DOHH2 (cell line): ENCODE data around the gene ONECUT3.

Source experiments
- H3F3A ChIP-seq: fragments of 200-600 bp; sonication (generic), shearing (Covaris generic); 2 replicates; pipeline ENCODE4 v1.6.0; 2016; ENCODE audit warnings: antibody characterized with exemption, mild to moderate bottlenecking; ENCODE audit not compliant: control insufficient read depth, insufficient read depth
- H3K27ac ChIP-seq: fragments of 200-600 bp; sonication (generic); 2 replicates; pipeline ENCODE4 v1.5.1; 2014; ENCODE audit warnings: low read depth, mild to moderate bottlenecking, low read length, moderate library complexity
- H3K27me3 ChIP-seq: fragments of 200-600 bp; sonication (generic); 2 replicates; pipeline ENCODE4 v1.6.1; 2014; ENCODE audit warnings: mild to moderate bottlenecking, low read length, mixed read lengths; ENCODE audit not compliant: control insufficient read depth
- H3K36me3 ChIP-seq: fragments of 200-600 bp; sonication (generic); 2 replicates; pipeline ENCODE4 v1.6.1; 2014; ENCODE audit warnings: mild to moderate bottlenecking, low read length, moderate library complexity, mixed read lengths; ENCODE audit not compliant: control insufficient read depth
- H3K4me1 ChIP-seq: fragments of 200-600 bp; sonication (generic); 2 replicates; pipeline ENCODE4 v1.6.1; 2014; ENCODE audit warnings: mild to moderate bottlenecking, low read length, mixed read lengths; ENCODE audit not compliant: control insufficient read depth
- H3K4me2 ChIP-seq: fragments of 200-600 bp; sonication (generic); 2 replicates; pipeline ENCODE4 v1.6.0; 2014; ENCODE audit warnings: mild to moderate bottlenecking, low read length, moderate library complexity
- H3K4me3 ChIP-seq: fragments of 200-600 bp; sonication (generic); 2 replicates; pipeline ENCODE4 v1.5.1; 2014; ENCODE audit warnings: mild to moderate bottlenecking, low read length, mixed read lengths
- H3K79me2 ChIP-seq: fragments of 200-600 bp; sonication (generic); 2 replicates; pipeline ENCODE4 v1.6.1; 2014; ENCODE audit warnings: mild to moderate bottlenecking, low read length, mixed read lengths; ENCODE audit not compliant: control insufficient read depth
- H3K9me2 ChIP-seq: fragments of 200-600 bp; sonication (generic); replicated peaks from 2 replicates; pipeline ENCODE4 v1.6.1; 2014; ENCODE audit warnings: mild to moderate bottlenecking, low read length, mixed read lengths; ENCODE audit not compliant: control insufficient read depth
- H3K9me3 ChIP-seq: fragments of 200-600 bp; sonication (generic); 2 replicates; pipeline ENCODE4 v1.6.1; 2014; ENCODE audit warnings: antibody characterized with exemption, low read length, mixed read lengths; ENCODE audit not compliant: control insufficient read depth, insufficient read depth
- H4K20me1 ChIP-seq: fragments of 200-600 bp; sonication (generic); 2 replicates; pipeline ENCODE4 v1.6.0; 2014; ENCODE audit warnings: low read depth, mild to moderate bottlenecking, antibody characterized with exemption, low read length, moderate library complexity; ENCODE audit not compliant: control insufficient read depth, insufficient read depth
- CTCF ChIP-seq: fragments of 200-600 bp; sonication (generic); IDR thresholded peaks from one replicate; pipeline ENCODE4 v1.5.1; 2014; ENCODE audit warnings: antibody characterized with exemption, mild to moderate bottlenecking, low read depth, low read length; ENCODE audit not compliant: poor library complexity, severe bottlenecking
- EZH2phosphoT487 ChIP-seq: fragments of 200-600 bp; sonication (generic); IDR thresholded peaks from 2 replicates; pipeline ENCODE4 v1.6.1; 2017; ENCODE audit warnings: borderline replicate concordance, mild to moderate bottlenecking, antibody characterized with exemption, low read length, moderate library complexity, mixed read lengths

The ONECUT3 gene

GRCh38 chr19:1747285-1748114, 5.8 kb upstream of the ONECUT3 start:
- H4K20me1 ChIP-seq = 0 out of 2 replicates have a peak, but pooled peaks cover 3% of the 10 kb centered on the region
- H3F3A ChIP-seq = no peaks in the 10 kb centered on the region
- H3K4me3 ChIP-seq = peak overlapping the region; percentile 42
- peaks cover 30% of the 10 kb centered on the region for H3K4me1 ChIP-seq
- H3K4me2 ChIP-seq = peak overlapping the region; percentile 62
- H3K36me3 ChIP-seq = no peaks in the 10 kb centered on the region
- peaks cover 67% of the 10 kb centered on the region for H3K27me3 ChIP-seq
- H3K9me2 ChIP-seq = no peaks in the 10 kb centered on the region
- H3K27ac ChIP-seq = no peak overlapping the region
- TF ChIP-seq CTCF (no peak), EZH2phosphoT487 (no peak)
- H3K9me3 ChIP-seq = no peaks in the 10 kb centered on the region
- H3K79me2 ChIP-seq = no peaks in the 10 kb centered on the region

- H3K9me2 ChIP-seq = no peaks in the 10 kb centered on the region
- TF ChIP-seq EZH2phosphoT487 (0 out of 2 replicates have a peak, but pooled peaks have one; percentile 29), CTCF (no peak)
- peaks cover 74% of the 10 kb centered on the region for H3K27me3 ChIP-seq
- H3K4me3 ChIP-seq = peak overlapping the region; percentile 42
- no peaks in the 10 kb centered on the region for H3K9me3 ChIP-seq
- H3K36me3 ChIP-seq = no peaks in the 10 kb centered on the region
- H3F3A ChIP-seq = no peaks in the 10 kb centered on the region
- H3K4me1 ChIP-seq = peaks cover 30% of the 10 kb centered on the region
- no peak overlapping the region for H3K27ac ChIP-seq
- no peaks in the 10 kb centered on the region for H3K79me2 ChIP-seq
- peak overlapping the region; percentile 62 for H3K4me2 ChIP-seq
- H4K20me1 ChIP-seq = 0 out of 2 replicates have a peak, but pooled peaks cover 3% of the 10 kb centered on the region
Measured at GRCh38 chr19:1748115-1748872, 5.0 kb upstream of the ONECUT3 start.

GRCh38 chr19:1748873-1749341, 4.4 kb upstream of the ONECUT3 start:
- no peaks in the 10 kb centered on the region for H3K79me2 ChIP-seq
- TF ChIP-seq EZH2phosphoT487 = 0 out of 2 replicates have a peak, but pooled peaks have one; percentile 11
- no peak for TF ChIP-seq CTCF
- H3K27ac ChIP-seq = no peak overlapping the region
- no peak overlapping the region for H3K4me3 ChIP-seq
- H3K36me3 ChIP-seq = no peaks in the 10 kb centered on the region
- no peaks in the 10 kb centered on the region for H3K9me2 ChIP-seq
- H4K20me1 ChIP-seq = 0 out of 2 replicates have a peak, but pooled peaks cover 3% of the 10 kb centered on the region
- peak overlapping the region; percentile 62 for H3K4me2 ChIP-seq
- H3K27me3 ChIP-seq = peaks cover 74% of the 10 kb centered on the region
- peaks cover 30% of the 10 kb centered on the region for H3K4me1 ChIP-seq
- no peaks in the 10 kb centered on the region for H3K9me3 ChIP-seq
- H3F3A ChIP-seq = no peaks in the 10 kb centered on the region
